Activated CD8-positive, alpha-beta T cell treated with anti-CD3 and anti-CD28 coated beads for 36 hours (primary cell): ENCODE data around the gene VPS39. TPM values are rescaled to one million over a fixed set of nuclear protein-coding genes. Genes with fewer than 3 reads are reported as not detected.

Source experiments
- ATAC-seq: fragments of 200-7000 bp; cut with Tn5 transposase; one replicate; pipeline ENCODE4 v1.10.0; 2021; ENCODE audit warnings: mild to moderate bottlenecking, moderate library complexity
- CTCF ChIA-PET: fragments of 350-600 bp; sonication (Branson Sonifier 250); formaldehyde crosslinking; loops from one replicate; lab custom pipeline; 2021; ENCODE audit warnings: antibody characterized with exemption; lab: Charles Lee
- POLR2A ChIA-PET: fragments of 350-600 bp; sonication (Branson Sonifier 250); formaldehyde crosslinking; loops from one replicate; lab custom pipeline; 2021; ENCODE audit warnings: antibody characterized with exemption; lab: Charles Lee
- DNase-seq: peaks from one replicate; pipeline ENCODE4 v3.0.0-alpha.2; 2020
- H3K27ac Mint-ChIP-seq: one replicate; pipeline ENCODE4 v1.8.0; 2021; ENCODE audit warnings: mild to moderate bottlenecking, mixed read lengths
- H3K27me3 Mint-ChIP-seq: one replicate; pipeline ENCODE4 v1.8.0; 2021; ENCODE audit warnings: mixed read lengths
- H3K36me3 Mint-ChIP-seq: one replicate; pipeline ENCODE4 v1.8.0; 2021; ENCODE audit warnings: low read depth, mixed read lengths
- H3K4me1 Mint-ChIP-seq: one replicate; pipeline ENCODE4 v1.8.0; 2021; ENCODE audit warnings: low read depth, mixed read lengths
- H3K4me3 Mint-ChIP-seq: one replicate; pipeline ENCODE4 v1.8.0; 2021; ENCODE audit warnings: mild to moderate bottlenecking, moderate library complexity, mixed read lengths
- H3K9me3 Mint-ChIP-seq: one replicate; pipeline ENCODE4 v1.8.0; 2021; ENCODE audit warnings: mixed read lengths
- intact Hi-C: fragments of 100-400 bp; cut with micrococcal nuclease; formaldehyde crosslinking; loops from one replicate; pipeline ENCODE4 v1.10.0; 2022
- total RNA-seq, 2 experiments: library from RNA; stranded (reverse); gene quantifications; one replicate each; pipeline ENCODE4 v1.2.3, GENCODE V29; 2021
- TF ChIP-seq, protein P1 (sequence below): fragments of 200-600 bp; IDR thresholded peaks from one replicate; pipeline ENCODE4 v1.8.0; 2022; ENCODE audit warnings: antibody characterized with exemption, mild to moderate bottlenecking

The VPS39 gene
- total RNA-seq, 2 experiments from 2014 or later, result 47.3 to 49.8 TPM

DNA sequence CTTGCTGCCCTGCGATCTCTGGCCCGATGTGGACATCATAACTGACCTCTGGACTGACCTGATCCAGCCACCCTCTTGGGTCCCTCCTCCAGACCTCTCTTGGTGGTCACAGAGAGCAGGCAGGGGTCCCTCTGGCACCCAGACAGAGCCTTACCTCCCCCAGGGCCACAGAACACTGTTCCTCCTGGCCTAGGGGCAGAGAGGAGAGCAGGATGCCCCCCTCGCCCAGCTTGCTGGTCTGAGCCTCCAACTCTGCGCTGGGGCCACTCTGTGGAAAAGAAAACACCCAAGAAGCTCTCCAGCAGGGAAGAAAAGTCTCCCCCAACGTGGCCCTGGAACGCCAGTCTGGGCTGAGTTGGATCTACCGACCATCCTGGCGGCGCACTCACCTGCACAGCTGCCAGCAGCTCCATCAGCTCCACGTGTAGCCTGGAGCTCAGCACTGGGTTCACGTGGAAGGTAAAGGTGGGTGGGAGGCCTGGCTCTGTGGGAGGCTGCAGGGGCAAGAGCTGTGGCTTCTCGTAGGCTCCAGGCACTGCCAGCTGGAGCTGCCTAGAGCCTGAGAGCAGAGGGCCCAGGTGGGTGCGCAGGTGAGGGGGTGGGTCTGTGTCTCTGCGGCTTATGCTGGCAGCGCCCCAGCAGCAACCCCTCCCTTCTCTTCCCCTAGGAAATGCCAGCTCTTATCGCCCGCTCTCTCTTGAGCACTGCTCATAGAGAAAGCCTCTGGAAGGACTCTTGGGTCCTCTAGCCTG, 57.7 kb downstream of the VPS39 start:
- intact Hi-C loops, result no loop called here
- Mint-ChIP-seq H3K27ac (no peak overlapping the region), H3K36me3 (no peaks in the 10 kb centered on the region), H3K4me3 (no peak overlapping the region), H3K9me3 (no peaks in the 10 kb centered on the region), H3K4me1 (no peaks in the 10 kb centered on the region), H3K27me3 (no peaks in the 10 kb centered on the region)
- ATAC-seq, result no peak
- TF ChIP-seq, protein P1, sequence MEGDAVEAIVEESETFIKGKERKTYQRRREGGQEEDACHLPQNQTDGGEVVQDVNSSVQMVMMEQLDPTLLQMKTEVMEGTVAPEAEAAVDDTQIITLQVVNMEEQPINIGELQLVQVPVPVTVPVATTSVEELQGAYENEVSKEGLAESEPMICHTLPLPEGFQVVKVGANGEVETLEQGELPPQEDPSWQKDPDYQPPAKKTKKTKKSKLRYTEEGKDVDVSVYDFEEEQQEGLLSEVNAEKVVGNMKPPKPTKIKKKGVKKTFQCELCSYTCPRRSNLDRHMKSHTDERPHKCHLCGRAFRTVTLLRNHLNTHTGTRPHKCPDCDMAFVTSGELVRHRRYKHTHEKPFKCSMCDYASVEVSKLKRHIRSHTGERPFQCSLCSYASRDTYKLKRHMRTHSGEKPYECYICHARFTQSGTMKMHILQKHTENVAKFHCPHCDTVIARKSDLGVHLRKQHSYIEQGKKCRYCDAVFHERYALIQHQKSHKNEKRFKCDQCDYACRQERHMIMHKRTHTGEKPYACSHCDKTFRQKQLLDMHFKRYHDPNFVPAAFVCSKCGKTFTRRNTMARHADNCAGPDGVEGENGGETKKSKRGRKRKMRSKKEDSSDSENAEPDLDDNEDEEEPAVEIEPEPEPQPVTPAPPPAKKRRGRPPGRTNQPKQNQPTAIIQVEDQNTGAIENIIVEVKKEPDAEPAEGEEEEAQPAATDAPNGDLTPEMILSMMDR, result no peak
- no peak for DNase-seq
- POLR2A ChIA-PET, result no interaction called here
- CTCF ChIA-PET, result no interaction called here

GRCh38 chr15:42149493-42150218, 58.4 kb downstream of the VPS39 start:
- Mint-ChIP-seq H3K36me3 (no peaks in the 10 kb centered on the region), H3K9me3 (no peaks in the 10 kb centered on the region), H3K4me1 (no peaks in the 10 kb centered on the region), H3K27me3 (no peaks in the 10 kb centered on the region), H3K4me3 (no peak overlapping the region), H3K27ac (no peak overlapping the region)
- intact Hi-C loops, result no loop called here
- TF ChIP-seq, protein P1, result no peak
- CTCF ChIA-PET, result interaction anchor here (0.8 kb wide), 1 partner anchor 12 kb away, joined by 3 read pairs; no protein-coding TSS in a partner anchor
- no peak for ATAC-seq
- no peak for DNase-seq
- POLR2A ChIA-PET, result no interaction called here

GRCh38 chr15:42148808-42149492, 59.2 kb downstream of the VPS39 start:
- CTCF ChIA-PET, result interaction anchor here (0.8 kb wide), 1 partner anchor 12 kb away, joined by 3 read pairs; no protein-coding TSS in a partner anchor
- no peak for DNase-seq
- intact Hi-C loops, result no loop called here
- no peak overlapping the region for H3K27ac Mint-ChIP-seq
- no peaks in the 10 kb centered on the region for H3K27me3 Mint-ChIP-seq
- no peaks in the 10 kb centered on the region for H3K4me1 Mint-ChIP-seq
- H3K4me3 Mint-ChIP-seq, result no peak overlapping the region
- H3K36me3 Mint-ChIP-seq, result no peaks in the 10 kb centered on the region
- POLR2A ChIA-PET, result no interaction called here
- H3K9me3 Mint-ChIP-seq, result no peaks in the 10 kb centered on the region
- ATAC-seq, result no peak
- TF ChIP-seq, protein P1, result no peak

- TF ChIP-seq, protein P1, result no peak
- H3K4me1 Mint-ChIP-seq, result no peaks in the 10 kb centered on the region
- intact Hi-C loops, result no loop called here
- no peaks in the 10 kb centered on the region for H3K9me3 Mint-ChIP-seq
- no peak for ATAC-seq
- H3K36me3 Mint-ChIP-seq, result no peaks in the 10 kb centered on the region
- H3K27ac Mint-ChIP-seq, result no peak overlapping the region
- ChIA-PET CTCF (no interaction called here), POLR2A (no interaction called here)
- DNase-seq, result no peak
- H3K4me3 Mint-ChIP-seq, result no peak overlapping the region
- peaks cover 2% of the 10 kb centered on the region for H3K27me3 Mint-ChIP-seq
Measured at GRCh38 chr15:42147431-42147735, 60.7 kb downstream of the VPS39 start.
